HepG2 (cell line): Measurements from ENCODE around the gene RNU11. TPM values are rescaled to one million over a fixed set of nuclear protein-coding genes. Genes with fewer than 3 reads are reported as not detected.

ENCODE experiments used
- ARNT ChIP-seq: fragments of 450-650 bp; IDR thresholded peaks from 2 replicates; pipeline ENCODE4 v1.6.1; 2017
- FOXK2 ChIP-seq: fragments of 450-650 bp; IDR thresholded peaks from 2 replicates; pipeline ENCODE4 v1.6.1; 2016
- GATAD1 ChIP-seq: IDR thresholded peaks from 2 replicates; pipeline ENCODE4 v1.6.1; 2016; ENCODE audit warnings: missing genetic modification reagents, missing compliant biosample characterization
- KLF16 ChIP-seq, 2 experiments: sonication (generic) in 1 of 2; formaldehyde crosslinking in 1 of 2; IDR thresholded peaks; 2 replicates each; pipeline versions ENCODE4 v1.6.1 to v1.8.0; 2016 to 2023; ENCODE audit warnings: missing genetic modification reagents in 2 of 2, missing compliant biosample characterization in 1 of 2
- RBM22 ChIP-seq: fragments of 200-400 bp; formaldehyde crosslinking; optimal IDR thresholded peaks from 2 replicates; pipeline ENCODE3; 2017; ENCODE audit warnings: mild to moderate bottlenecking, low read length, moderate library complexity
- RCOR2 ChIP-seq: IDR thresholded peaks from 2 replicates; pipeline ENCODE4 v1.6.1; 2016; ENCODE audit warnings: missing biosample characterization, missing genetic modification reagents
- REL ChIP-seq: sonication (generic); formaldehyde crosslinking; conservative IDR thresholded peaks from 2 replicates; pipeline ENCODE4 v1.8.0; 2022; ENCODE audit warnings: mild to moderate bottlenecking, missing genetic modification reagents, moderate library complexity
- SAFB2 ChIP-seq: sonication (generic); formaldehyde crosslinking; IDR thresholded peaks from 2 replicates; pipeline ENCODE4 v1.5.1; 2020; ENCODE audit warnings: missing genetic modification reagents, low read depth, mild to moderate bottlenecking, borderline replicate concordance
- SMYD3 ChIP-seq: sonication (generic); formaldehyde crosslinking; IDR thresholded peaks from 2 replicates; pipeline ENCODE4 v1.8.1; 2023; ENCODE audit warnings: mild to moderate bottlenecking, missing genetic modification reagents
- SOX13 ChIP-seq, 3 experiments: fragments of 450-650 bp in 1 of 3; sonication (generic) in 1 of 3; formaldehyde crosslinking in 1 of 3; IDR thresholded peaks in 2 of 3; conservative IDR thresholded peaks in 1 of 3; 2 replicates each; pipeline versions ENCODE4 v1.5.0 to v1.6.1; 2016 to 2020; ENCODE audit warnings: antibody characterized with exemption in 1 of 3, mild to moderate bottlenecking in 1 of 3, missing compliant biosample characterization in 1 of 3, missing genetic modification reagents in 1 of 3, moderate library complexity in 1 of 3
- SSRP1 ChIP-seq: IDR thresholded peaks from 2 replicates; pipeline ENCODE4 v1.6.1; 2016; ENCODE audit warnings: control low read depth
- ZBTB1 ChIP-seq: sonication (generic); formaldehyde crosslinking; IDR thresholded peaks from 2 replicates; pipeline ENCODE4 v1.4.0; 2020; ENCODE audit warnings: missing genetic modification reagents, borderline replicate concordance
- ZBTB20 ChIP-seq: sonication (generic); formaldehyde crosslinking; IDR thresholded peaks from 2 replicates; pipeline ENCODE4 v1.8.1; 2023; ENCODE audit warnings: missing genetic modification reagents, low read depth, mild to moderate bottlenecking, borderline replicate concordance
- ZFP62 ChIP-seq: sonication (generic); formaldehyde crosslinking; IDR thresholded peaks from 2 replicates; pipeline ENCODE4 v1.4.0; 2020; ENCODE audit warnings: missing genetic modification reagents
- ZNF12 ChIP-seq: sonication (generic); formaldehyde crosslinking; IDR thresholded peaks from 2 replicates; pipeline ENCODE4 v1.5.0; 2020; ENCODE audit warnings: missing genetic modification reagents
- ZNF24 ChIP-seq: fragments of 450-650 bp; IDR thresholded peaks from 2 replicates; pipeline ENCODE4 v1.6.1; 2017; ENCODE audit warnings: antibody characterized with exemption, mild to moderate bottlenecking
- ZNF674 ChIP-seq: sonication (generic); formaldehyde crosslinking; IDR thresholded peaks from 2 replicates; pipeline ENCODE4 v1.5.0; 2020; ENCODE audit warnings: low read depth, mild to moderate bottlenecking, missing genetic modification reagents
- ZNF746 ChIP-seq: sonication (generic); formaldehyde crosslinking; IDR thresholded peaks from 2 replicates; pipeline ENCODE4 v1.8.0; 2022; ENCODE audit warnings: mild to moderate bottlenecking, missing genetic modification reagents
- ZNF780A ChIP-seq: sonication (generic); formaldehyde crosslinking; IDR thresholded peaks from 2 replicates; pipeline ENCODE4 v1.8.0; 2022; ENCODE audit warnings: mild to moderate bottlenecking, missing genetic modification reagents, moderate library complexity
- polyA plus RNA-seq, 8 experiments: library from polyadenylated mRNA; depleted of rRNA in 3 of 8; stranded (reverse) in 7 of 8; unstranded in 1 of 8; fragments of >200 nt; fragmentation: Illumina TruSeq in 4 of 8; extraction: Trizol in 4 of 8; gene quantifications; 2 replicates each; pipeline versions ENCODE4 v1.2.1 to v1.2.3, GENCODE V29; 2011 to 2016; ENCODE audit warnings: low read depth in 4 of 8, missing spikeins in 1 of 8, mixed read lengths in 1 of 8; ENCODE audit not compliant: insufficient read depth in 1 of 8
- total RNA-seq, 5 experiments: library from RNA; depleted of rRNA; stranded (reverse); fragments of >200 nt; fragmentation: Illumina TruSeq; extraction: Trizol; gene quantifications; 2 replicates each; pipeline ENCODE4 v1.2.3, GENCODE V29; 2016; ENCODE audit warnings: low read depth in 1 of 5
- TF ChIP-seq, protein P1 (sequence below): sonication (generic); formaldehyde crosslinking; IDR thresholded peaks from 2 replicates; pipeline ENCODE4 v1.8.1; 2023; ENCODE audit warnings: mild to moderate bottlenecking, missing genetic modification reagents
- TF ChIP-seq, protein P2 (sequence below): sonication (generic); formaldehyde crosslinking; IDR thresholded peaks from 2 replicates; pipeline ENCODE4 v1.4.0; 2020; ENCODE audit warnings: low read depth, missing genetic modification reagents
- TF ChIP-seq, protein P3 (sequence below): sonication (generic); formaldehyde crosslinking; IDR thresholded peaks from 2 replicates; pipeline ENCODE4 v1.8.0; 2022; ENCODE audit warnings: mild to moderate bottlenecking, missing genetic modification reagents, moderate library complexity
- TF ChIP-seq, protein P4 (sequence below): fragments of 450-650 bp; IDR thresholded peaks from 2 replicates; pipeline ENCODE4 v1.6.1; 2017

RNU11 gene
- total and polyA plus RNA-seq, 2 of the 13 experiments (the other 11 are each of a cell fraction or from before 2014, with no cell fraction given), result not detected

DNA sequence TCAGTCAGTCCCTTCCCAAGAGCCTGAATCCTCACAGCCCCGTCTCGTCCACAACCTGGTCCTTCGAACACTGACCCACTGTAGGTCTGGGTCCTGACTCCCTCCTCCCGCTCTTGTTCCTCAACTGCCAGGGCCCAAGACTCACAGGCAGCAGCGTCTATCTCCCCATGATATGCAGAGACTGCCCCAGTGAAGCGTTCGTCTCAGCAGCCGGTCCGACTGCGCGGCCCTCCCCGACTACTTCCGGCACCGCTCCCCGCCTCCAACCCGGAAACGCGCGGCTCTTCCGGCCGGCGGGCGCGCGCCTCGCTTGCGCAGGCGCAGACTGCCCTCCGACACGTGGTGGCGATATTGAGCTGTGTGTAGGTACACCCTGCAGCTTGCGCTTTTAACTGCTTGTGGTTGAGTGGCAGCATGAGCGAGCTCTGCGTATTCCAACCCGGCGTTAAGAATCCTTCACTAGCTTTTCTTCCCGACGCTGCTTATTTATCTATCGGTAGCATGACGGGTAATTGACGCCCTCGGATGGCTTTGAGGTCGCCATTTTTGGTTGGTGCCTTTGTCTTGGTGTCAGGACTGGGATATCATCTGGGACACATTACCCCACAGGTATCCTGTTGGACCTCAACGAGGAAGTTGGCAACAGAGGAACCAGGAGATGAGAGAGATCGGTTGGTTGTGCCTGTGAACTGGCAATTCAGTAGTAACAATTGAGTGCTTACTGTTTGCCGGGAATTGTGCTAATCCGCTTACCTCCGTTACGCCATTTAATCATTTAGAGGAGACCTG lies 5.4 kb upstream of the RNU11 start, which contains the start of gene TAF12 (continued):
- TF ChIP-seq ZBTB20 (CRISPR knock-in tag) (peak; percentile 44; the same call in 1 of the 2 replicates), SOX13 (IDR thresholded peaks at IDR 0.05) (no peak), SOX13 (CRISPR knock-in tag; conservative IDR thresholded peaks at IDR 0.05 in 1 of 2, IDR thresholded peaks at IDR 0.05 in 1 of 2) (peak in 1 of 2 experiments; percentile 9; a peak in 1 of 4 replicates), RCOR2 (CRISPR knock-in tag) (no peak), ZNF24 (no peak), GATAD1 (CRISPR knock-in tag) (peak; percentile 93), ZNF12 (peak; percentile 65), ZFP62 (CRISPR knock-in tag) (no peak), SMYD3 (no peak; the same call in 1 of the 2 replicates), RBM22 (no peak), KLF16 (CRISPR knock-in tag; IDR thresholded peaks at IDR 0.05) (peak in 1 of 2 experiments; percentile 82; a peak in 2 of 4 replicates), ZNF780A (peak; percentile 49; the same call in 1 of the 2 replicates), SAFB2 (no peak), ZBTB1 (CRISPR knock-in tag) (no peak), ZNF746 (peak; percentile 66; the same call in 1 of the 2 replicates), ZNF674 (CRISPR knock-in tag) (no peak), ARNT (no peak), FOXK2 (peak; percentile 7; the same call in 1 of the 2 replicates), SSRP1 (0 out of 2 replicates have a peak, but pooled peaks have one; percentile 11), REL (CRISPR knock-in tag) (peak; percentile 82)
- TF ChIP-seq, protein P1, sequence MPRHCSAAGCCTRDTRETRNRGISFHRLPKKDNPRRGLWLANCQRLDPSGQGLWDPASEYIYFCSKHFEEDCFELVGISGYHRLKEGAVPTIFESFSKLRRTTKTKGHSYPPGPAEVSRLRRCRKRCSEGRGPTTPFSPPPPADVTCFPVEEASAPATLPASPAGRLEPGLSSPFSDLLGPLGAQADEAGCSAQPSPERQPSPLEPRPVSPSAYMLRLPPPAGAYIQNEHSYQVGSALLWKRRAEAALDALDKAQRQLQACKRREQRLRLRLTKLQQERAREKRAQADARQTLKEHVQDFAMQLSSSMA (CRISPR knock-in tag), result peak; percentile 85
- TF ChIP-seq, protein P2, sequence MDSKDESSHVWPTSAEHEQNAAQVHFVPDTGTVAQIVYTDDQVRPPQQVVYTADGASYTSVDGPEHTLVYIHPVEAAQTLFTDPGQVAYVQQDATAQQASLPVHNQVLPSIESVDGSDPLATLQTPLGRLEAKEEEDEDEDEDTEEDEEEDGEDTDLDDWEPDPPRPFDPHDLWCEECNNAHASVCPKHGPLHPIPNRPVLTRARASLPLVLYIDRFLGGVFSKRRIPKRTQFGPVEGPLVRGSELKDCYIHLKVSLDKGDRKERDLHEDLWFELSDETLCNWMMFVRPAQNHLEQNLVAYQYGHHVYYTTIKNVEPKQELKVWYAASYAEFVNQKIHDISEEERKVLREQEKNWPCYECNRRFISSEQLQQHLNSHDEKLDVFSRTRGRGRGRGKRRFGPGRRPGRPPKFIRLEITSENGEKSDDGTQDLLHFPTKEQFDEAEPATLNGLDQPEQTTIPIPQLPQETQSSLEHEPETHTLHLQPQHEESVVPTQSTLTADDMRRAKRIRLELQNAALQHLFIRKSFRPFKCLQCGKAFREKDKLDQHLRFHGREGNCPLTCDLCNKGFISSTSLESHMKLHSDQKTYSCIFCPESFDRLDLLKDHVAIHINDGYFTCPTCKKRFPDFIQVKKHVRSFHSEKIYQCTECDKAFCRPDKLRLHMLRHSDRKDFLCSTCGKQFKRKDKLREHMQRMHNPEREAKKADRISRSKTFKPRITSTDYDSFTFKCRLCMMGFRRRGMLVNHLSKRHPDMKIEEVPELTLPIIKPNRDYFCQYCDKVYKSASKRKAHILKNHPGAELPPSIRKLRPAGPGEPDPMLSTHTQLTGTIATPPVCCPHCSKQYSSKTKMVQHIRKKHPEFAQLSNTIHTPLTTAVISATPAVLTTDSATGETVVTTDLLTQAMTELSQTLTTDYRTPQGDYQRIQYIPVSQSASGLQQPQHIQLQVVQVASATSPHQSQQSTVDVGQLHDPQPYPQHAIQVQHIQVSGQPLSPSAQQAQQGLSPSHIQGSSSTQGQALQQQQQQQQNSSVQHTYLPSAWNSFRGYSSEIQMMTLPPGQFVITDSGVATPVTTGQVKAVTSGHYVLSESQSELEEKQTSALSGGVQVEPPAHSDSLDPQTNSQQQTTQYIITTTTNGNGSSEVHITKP (CRISPR knock-in tag), result 0 out of 2 replicates have a peak, but pooled peaks have one; percentile 25
- TF ChIP-seq, protein P3, sequence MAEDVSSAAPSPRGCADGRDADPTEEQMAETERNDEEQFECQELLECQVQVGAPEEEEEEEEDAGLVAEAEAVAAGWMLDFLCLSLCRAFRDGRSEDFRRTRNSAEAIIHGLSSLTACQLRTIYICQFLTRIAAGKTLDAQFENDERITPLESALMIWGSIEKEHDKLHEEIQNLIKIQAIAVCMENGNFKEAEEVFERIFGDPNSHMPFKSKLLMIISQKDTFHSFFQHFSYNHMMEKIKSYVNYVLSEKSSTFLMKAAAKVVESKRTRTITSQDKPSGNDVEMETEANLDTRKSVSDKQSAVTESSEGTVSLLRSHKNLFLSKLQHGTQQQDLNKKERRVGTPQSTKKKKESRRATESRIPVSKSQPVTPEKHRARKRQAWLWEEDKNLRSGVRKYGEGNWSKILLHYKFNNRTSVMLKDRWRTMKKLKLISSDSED (CRISPR knock-in tag), result peak; percentile 77; the same call in 1 of the 2 replicates
- TF ChIP-seq, protein P4, sequence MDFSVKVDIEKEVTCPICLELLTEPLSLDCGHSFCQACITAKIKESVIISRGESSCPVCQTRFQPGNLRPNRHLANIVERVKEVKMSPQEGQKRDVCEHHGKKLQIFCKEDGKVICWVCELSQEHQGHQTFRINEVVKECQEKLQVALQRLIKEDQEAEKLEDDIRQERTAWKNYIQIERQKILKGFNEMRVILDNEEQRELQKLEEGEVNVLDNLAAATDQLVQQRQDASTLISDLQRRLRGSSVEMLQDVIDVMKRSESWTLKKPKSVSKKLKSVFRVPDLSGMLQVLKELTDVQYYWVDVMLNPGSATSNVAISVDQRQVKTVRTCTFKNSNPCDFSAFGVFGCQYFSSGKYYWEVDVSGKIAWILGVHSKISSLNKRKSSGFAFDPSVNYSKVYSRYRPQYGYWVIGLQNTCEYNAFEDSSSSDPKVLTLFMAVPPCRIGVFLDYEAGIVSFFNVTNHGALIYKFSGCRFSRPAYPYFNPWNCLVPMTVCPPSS, result no peak
